Gastroesophageal sphincter (tissue), 3 donors: ENCODE measurements around the gene MACROD1.

ENCODE experiments used
- POLR2AphosphoS5 ChIP-seq: sonication (generic); formaldehyde crosslinking; IDR thresholded peaks from one replicate; pipeline ENCODE4 v1.6.1; 2017; ENCODE audit warnings: antibody characterized with exemption
- TF ChIP-seq, protein P1 (sequence below), 4 experiments: fragments of 200-600 bp in 2 of 4; fragments of 450-650 bp in 2 of 4; sonication (generic) in 1 of 4; IDR thresholded peaks; one replicate each; pipeline ENCODE4 v1.5.1; 2017 to 2019; ENCODE audit warnings: antibody characterized with exemption in 4 of 4, mild to moderate bottlenecking in 2 of 4, moderate library complexity in 2 of 4

- TF ChIP-seq, protein P1, sequence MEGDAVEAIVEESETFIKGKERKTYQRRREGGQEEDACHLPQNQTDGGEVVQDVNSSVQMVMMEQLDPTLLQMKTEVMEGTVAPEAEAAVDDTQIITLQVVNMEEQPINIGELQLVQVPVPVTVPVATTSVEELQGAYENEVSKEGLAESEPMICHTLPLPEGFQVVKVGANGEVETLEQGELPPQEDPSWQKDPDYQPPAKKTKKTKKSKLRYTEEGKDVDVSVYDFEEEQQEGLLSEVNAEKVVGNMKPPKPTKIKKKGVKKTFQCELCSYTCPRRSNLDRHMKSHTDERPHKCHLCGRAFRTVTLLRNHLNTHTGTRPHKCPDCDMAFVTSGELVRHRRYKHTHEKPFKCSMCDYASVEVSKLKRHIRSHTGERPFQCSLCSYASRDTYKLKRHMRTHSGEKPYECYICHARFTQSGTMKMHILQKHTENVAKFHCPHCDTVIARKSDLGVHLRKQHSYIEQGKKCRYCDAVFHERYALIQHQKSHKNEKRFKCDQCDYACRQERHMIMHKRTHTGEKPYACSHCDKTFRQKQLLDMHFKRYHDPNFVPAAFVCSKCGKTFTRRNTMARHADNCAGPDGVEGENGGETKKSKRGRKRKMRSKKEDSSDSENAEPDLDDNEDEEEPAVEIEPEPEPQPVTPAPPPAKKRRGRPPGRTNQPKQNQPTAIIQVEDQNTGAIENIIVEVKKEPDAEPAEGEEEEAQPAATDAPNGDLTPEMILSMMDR (IDR thresholded peaks at IDR 0.05) = no peak
- TF ChIP-seq POLR2AphosphoS5 = no peak
Measured at GRCh38 chr11:63966444-63966843, 199.5 kb downstream of the MACROD1 start.
